ENCODE measurements around the gene VEZF1. TPM values are rescaled to one million over a fixed set of nuclear protein-coding genes. Genes with fewer than 3 reads are reported as not detected.
"Not testable (repeated sequence)": the region's sequence is repeated elsewhere in the genome, so short reads cannot be mapped to it uniquely, and the experiment has no call there.

Gene VEZF1
- total and polyA plus RNA-seq, 2 experiments from 2014 or later: 20.9 to 57.3 TPM

DNA sequence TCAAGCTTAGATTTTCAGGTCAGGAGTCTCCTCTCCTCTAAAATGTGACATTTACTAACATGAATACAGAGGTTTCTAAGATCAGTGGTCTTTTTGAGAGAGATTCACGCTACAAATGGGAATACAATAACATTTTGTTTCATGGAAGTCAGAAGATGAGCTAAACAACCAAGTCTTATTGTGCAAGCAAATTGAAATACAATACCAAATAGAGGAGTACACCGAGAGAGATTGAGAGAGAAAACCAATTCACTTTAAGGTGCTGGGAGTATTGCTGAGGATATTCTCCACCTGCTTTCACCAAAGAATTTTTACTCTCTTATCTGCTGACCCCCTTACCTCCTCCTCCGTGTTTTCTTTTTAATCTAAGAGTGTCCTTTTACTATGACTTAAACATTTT, 11.5 kb downstream of the VEZF1 start:
- H2AFZ ChIP-seq: no peak overlapping the region
- peaks cover 4% of the 10 kb centered on the region for H3K36me3 ChIP-seq (replicated peaks; ENCODE audit: insufficient read depth, low read depth)
- H4K20me1 ChIP-seq (ENCODE audit: insufficient read depth, poor library complexity, severe bottlenecking): peaks cover 41% of the 10 kb centered on the region
- no peaks in the 10 kb centered on the region for H3K9me3 ChIP-seq (ENCODE audit: low read depth)
- H3K27me3 ChIP-seq: no peaks in the 10 kb centered on the region
- H3K27ac ChIP-seq: no peak overlapping the region
- no peak overlapping the region for H3K4me2 ChIP-seq
- peaks cover 46% of the 10 kb centered on the region for H3K79me2 ChIP-seq
- TF ChIP-seq EZH2phosphoT487 (IDR thresholded peaks at IDR 0.05; ENCODE audit: low read depth, severe bottlenecking, unreplicated experiment): no peak
- TF ChIP-seq, protein P1, sequence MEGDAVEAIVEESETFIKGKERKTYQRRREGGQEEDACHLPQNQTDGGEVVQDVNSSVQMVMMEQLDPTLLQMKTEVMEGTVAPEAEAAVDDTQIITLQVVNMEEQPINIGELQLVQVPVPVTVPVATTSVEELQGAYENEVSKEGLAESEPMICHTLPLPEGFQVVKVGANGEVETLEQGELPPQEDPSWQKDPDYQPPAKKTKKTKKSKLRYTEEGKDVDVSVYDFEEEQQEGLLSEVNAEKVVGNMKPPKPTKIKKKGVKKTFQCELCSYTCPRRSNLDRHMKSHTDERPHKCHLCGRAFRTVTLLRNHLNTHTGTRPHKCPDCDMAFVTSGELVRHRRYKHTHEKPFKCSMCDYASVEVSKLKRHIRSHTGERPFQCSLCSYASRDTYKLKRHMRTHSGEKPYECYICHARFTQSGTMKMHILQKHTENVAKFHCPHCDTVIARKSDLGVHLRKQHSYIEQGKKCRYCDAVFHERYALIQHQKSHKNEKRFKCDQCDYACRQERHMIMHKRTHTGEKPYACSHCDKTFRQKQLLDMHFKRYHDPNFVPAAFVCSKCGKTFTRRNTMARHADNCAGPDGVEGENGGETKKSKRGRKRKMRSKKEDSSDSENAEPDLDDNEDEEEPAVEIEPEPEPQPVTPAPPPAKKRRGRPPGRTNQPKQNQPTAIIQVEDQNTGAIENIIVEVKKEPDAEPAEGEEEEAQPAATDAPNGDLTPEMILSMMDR (IDR thresholded peaks at IDR 0.05; ENCODE audit: poor library complexity): no peak
- TF ChIP-seq EZH2 (IDR thresholded peaks at IDR 0.05; ENCODE audit: borderline replicate concordance): no peak
- peaks cover 15% of the 10 kb centered on the region for H3K4me1 ChIP-seq (ENCODE audit: insufficient read depth)
- WGBS (ENCODE audit: low lambda C conversion rate, missing lambda C conversion rate): 83% methylated on average over 3 of the region's 3 CpGs
- no peak for DNase-seq (ENCODE audit: low spot score)
- H3K9me2 ChIP-seq (replicated peaks; ENCODE audit: insufficient read depth): no peaks in the 10 kb centered on the region
- H3K4me3 ChIP-seq: no peak overlapping the region

DNA sequence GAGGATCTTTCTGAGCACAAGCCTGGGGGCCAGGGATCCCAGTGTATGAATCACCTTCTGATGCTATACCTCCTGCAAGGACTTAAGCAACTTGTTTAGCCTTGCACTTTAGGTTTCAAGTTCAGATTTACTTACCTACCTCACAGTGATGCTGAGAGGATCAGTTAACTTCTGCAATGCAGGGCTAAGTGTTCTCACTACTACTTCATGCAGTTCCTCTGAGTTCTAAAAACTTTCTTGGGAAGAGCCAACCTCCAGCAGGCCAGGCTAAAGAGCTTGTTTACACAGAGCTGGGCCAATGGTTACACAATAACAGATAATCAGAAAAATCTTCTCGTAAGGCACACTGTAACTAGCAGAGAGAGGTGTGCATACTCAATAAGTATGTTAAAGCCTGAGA, 13.0 kb downstream of the VEZF1 start:
- Histone ChIP-seq H4K20me1 (ENCODE audit: insufficient read depth, poor library complexity, severe bottlenecking) (peaks cover 25% of the 10 kb centered on the region), H3K4me1 (ENCODE audit: insufficient read depth) (peaks cover 17% of the 10 kb centered on the region), H3K4me2 (peak overlapping the region; percentile 35), H3K4me3 (no peak overlapping the region), H3K27ac (peak overlapping the region; percentile 22), H3K27me3 (no peaks in the 10 kb centered on the region), H3K36me3 (replicated peaks; ENCODE audit: insufficient read depth, low read depth) (peaks cover under 1% of the 10 kb centered on the region), H3K9me3 (ENCODE audit: low read depth) (no peaks in the 10 kb centered on the region), H2AFZ (no peak overlapping the region), H3K79me2 (peaks cover 31% of the 10 kb centered on the region), H3K9me2 (replicated peaks; ENCODE audit: insufficient read depth) (no peaks in the 10 kb centered on the region)
- 44% methylated on average over 1 of the region's 1 CpG for WGBS (ENCODE audit: low lambda C conversion rate, missing lambda C conversion rate)
- TF ChIP-seq EZH2phosphoT487 (IDR thresholded peaks at IDR 0.05; ENCODE audit: low read depth, severe bottlenecking, unreplicated experiment) (no peak), EZH2 (IDR thresholded peaks at IDR 0.05; ENCODE audit: borderline replicate concordance) (no peak)
- TF ChIP-seq, protein P1 (IDR thresholded peaks at IDR 0.05; ENCODE audit: poor library complexity): no peak
- peak; percentile 37 for DNase-seq (ENCODE audit: low spot score)

DNA sequence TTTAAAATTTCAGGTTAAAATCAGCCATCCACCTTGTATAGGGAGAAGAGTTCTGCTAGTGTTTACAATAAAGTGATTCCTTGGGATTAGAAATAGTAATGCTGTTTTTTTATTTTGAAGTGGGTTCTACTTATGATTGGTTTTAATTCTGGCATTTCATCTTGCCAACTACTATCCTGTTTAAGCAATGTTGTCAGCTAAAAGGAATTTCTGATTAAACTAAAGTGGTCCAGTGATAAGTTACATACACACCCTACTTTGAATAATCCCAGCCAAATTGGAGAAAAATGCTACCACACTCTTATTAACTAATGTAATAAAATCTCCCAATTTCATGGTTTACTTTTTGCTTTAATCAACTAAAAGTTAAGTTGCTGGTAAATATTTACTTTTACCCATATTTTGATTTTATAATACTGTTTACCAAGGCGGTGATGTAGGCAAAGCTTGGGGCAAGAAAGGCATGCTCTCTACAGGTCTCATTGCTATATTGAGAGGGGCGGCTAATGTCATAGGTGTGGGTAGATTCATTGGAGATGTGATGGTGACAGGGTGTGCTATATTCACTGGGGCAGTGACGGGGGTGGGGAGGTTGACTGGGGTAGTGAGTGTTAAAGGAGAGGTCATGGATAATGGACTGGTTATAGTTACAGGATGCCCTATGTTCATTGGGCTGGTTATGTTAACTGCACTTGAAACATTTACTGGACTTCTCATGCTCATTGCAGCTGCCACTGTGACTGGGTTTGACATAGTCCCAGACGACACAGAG, 13.8 kb downstream of the VEZF1 start:
- WGBS (ENCODE audit: low lambda C conversion rate, missing lambda C conversion rate): 88% methylated on average over 4 of the region's 4 CpGs
- H3K36me3 ChIP-seq (replicated peaks; ENCODE audit: insufficient read depth, low read depth); H3K9me2 ChIP-seq (replicated peaks; ENCODE audit: insufficient read depth); H3K27me3 ChIP-seq; H3K27ac ChIP-seq; H2AFZ ChIP-seq; H3K9me3 ChIP-seq (ENCODE audit: low read depth); H3K4me3 ChIP-seq; H3K4me2 ChIP-seq; DNase-seq (ENCODE audit: low spot score): not testable (repeated sequence)
- H3K4me1 ChIP-seq (ENCODE audit: insufficient read depth): peaks cover 17% of the 10 kb centered on the region
- H4K20me1 ChIP-seq (ENCODE audit: insufficient read depth, poor library complexity, severe bottlenecking): peaks cover 24% of the 10 kb centered on the region
- H3K79me2 ChIP-seq: peaks cover 25% of the 10 kb centered on the region

DNA sequence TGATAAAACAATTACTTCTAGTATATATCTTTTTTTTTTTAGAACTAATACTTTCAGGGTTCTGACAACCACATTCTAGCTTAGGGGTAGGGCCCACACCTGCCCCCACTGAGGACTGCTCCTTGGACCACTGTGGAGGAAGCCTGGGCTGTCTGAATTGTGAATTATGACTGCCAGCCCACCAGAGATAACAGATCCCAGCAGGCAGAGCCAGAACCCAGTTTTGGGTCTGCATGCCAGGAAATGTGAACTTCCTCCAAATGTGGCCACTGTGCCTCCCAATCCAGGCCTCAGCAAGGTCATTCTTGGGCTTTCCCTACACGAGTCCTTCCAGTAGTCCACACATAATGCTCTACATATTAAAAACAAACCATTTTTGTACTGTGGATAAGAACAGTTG, 15.9 kb downstream of the VEZF1 start:
- H3K36me3 ChIP-seq (replicated peaks; ENCODE audit: insufficient read depth, low read depth): no peaks in the 10 kb centered on the region
- no peak overlapping the region for H2AFZ ChIP-seq
- no peak overlapping the region for H3K4me3 ChIP-seq
- 50% methylated on average over 1 of the region's 1 CpG for WGBS (ENCODE audit: low lambda C conversion rate, missing lambda C conversion rate)
- H3K4me2 ChIP-seq: no peak overlapping the region
- no peaks in the 10 kb centered on the region for H3K9me3 ChIP-seq (ENCODE audit: low read depth)
- H3K27ac ChIP-seq: no peak overlapping the region
- H3K27me3 ChIP-seq: no peaks in the 10 kb centered on the region
- peaks cover 11% of the 10 kb centered on the region for H4K20me1 ChIP-seq (ENCODE audit: insufficient read depth, poor library complexity, severe bottlenecking)
- H3K9me2 ChIP-seq (replicated peaks; ENCODE audit: insufficient read depth): no peaks in the 10 kb centered on the region
- peaks cover 17% of the 10 kb centered on the region for H3K4me1 ChIP-seq (ENCODE audit: insufficient read depth)
- TF ChIP-seq, protein P1 (IDR thresholded peaks at IDR 0.05; ENCODE audit: poor library complexity): no peak
- no peak for TF ChIP-seq EZH2 (IDR thresholded peaks at IDR 0.05; ENCODE audit: borderline replicate concordance)
- no peak for TF ChIP-seq EZH2phosphoT487 (IDR thresholded peaks at IDR 0.05; ENCODE audit: low read depth, severe bottlenecking, unreplicated experiment)
- no peak for DNase-seq (ENCODE audit: low spot score)
- peaks cover 9% of the 10 kb centered on the region for H3K79me2 ChIP-seq
